Measurements from ENCODE around the gene ANKRD33B. TPM values are rescaled to one million over a fixed set of nuclear protein-coding genes. Genes with fewer than 3 reads are reported as not detected.

Gene ANKRD33B
- total and polyA plus RNA-seq, 2 donors from 2014 or later, result 4.8 to 20.3 TPM

- no peak for TF ChIP-seq CTCF (IDR thresholded peaks at IDR 0.05; ENCODE audit: borderline replicate concordance, extremely low read depth, insufficient read depth)
- FAIRE-seq, result no peak
- intact Hi-C loops (cut with DNase I), result no loop called here
- Histone ChIP-seq H3K4me3 (ENCODE audit: low read length in 3 of 3) (no peak overlapping the region), H3K36me3 (ENCODE audit: control insufficient read depth in 2 of 3, insufficient read depth in 3 of 3, low read length in 3 of 3) (peaks cover 0 to 22% (median 16%) of the 10 kb centered on the region in 3 donors), H3K9me3 (ENCODE audit: control insufficient read depth in 2 of 3, insufficient read depth in 1 of 3, low read length in 3 of 3) (peaks cover 0 to 5% (median 0%) of the 10 kb centered on the region in 3 donors), H3K4me1 (ENCODE audit: control insufficient read depth in 2 of 3, insufficient read depth in 2 of 3, low read depth in 1 of 3, low read length in 3 of 3) (no peaks in the 10 kb centered on the region), H3K27ac (ENCODE audit: low read depth in 2 of 2, low read length in 2 of 2) (no peak overlapping the region), H3K27me3 (ENCODE audit: control insufficient read depth, insufficient read depth, low read length) (no peaks in the 10 kb centered on the region), H3K9ac (ENCODE audit: low read length in 3 of 3) (no peak overlapping the region)
- no peak for DNase-seq
These were observed 121.2 kb downstream of the ANKRD33B start for GRCh38 chr5:10685115-10685521.

GRCh38 chr5:10686890-10687289 lies 123.0 kb downstream of the ANKRD33B start:
- DNase-seq (no peak), FAIRE-seq (no peak)
- intact Hi-C loops (cut with DNase I), result no loop called here
- no peak for TF ChIP-seq CTCF (IDR thresholded peaks at IDR 0.05; ENCODE audit: borderline replicate concordance, extremely low read depth, insufficient read depth)
- Histone ChIP-seq H3K9me3 (ENCODE audit: control insufficient read depth in 2 of 3, insufficient read depth in 1 of 3, low read length in 3 of 3) (peaks cover 0 to 5% (median 0%) of the 10 kb centered on the region in 3 donors), H3K36me3 (ENCODE audit: control insufficient read depth in 2 of 3, insufficient read depth in 3 of 3, low read length in 3 of 3) (peaks cover 0 to 13% (median 8%) of the 10 kb centered on the region in 3 donors), H3K4me3 (ENCODE audit: low read length in 3 of 3) (no peak overlapping the region), H3K27me3 (ENCODE audit: control insufficient read depth, insufficient read depth, low read length) (no peaks in the 10 kb centered on the region), H3K27ac (ENCODE audit: low read depth in 2 of 2, low read length in 2 of 2) (no peak overlapping the region), H3K9ac (ENCODE audit: low read length in 3 of 3) (no peak overlapping the region), H3K4me1 (ENCODE audit: control insufficient read depth in 2 of 3, insufficient read depth in 2 of 3, low read depth in 1 of 3, low read length in 3 of 3) (no peaks in the 10 kb centered on the region)

GRCh38 chr5:10688651-10689171 lies 124.8 kb downstream of the ANKRD33B start:
- TF ChIP-seq CTCF (IDR thresholded peaks at IDR 0.05; ENCODE audit: borderline replicate concordance, extremely low read depth, insufficient read depth), result no peak
- Histone ChIP-seq H3K36me3 (ENCODE audit: control insufficient read depth in 2 of 3, insufficient read depth in 3 of 3, low read length in 3 of 3) (no peaks in the 10 kb centered on the region), H3K4me1 (ENCODE audit: control insufficient read depth in 2 of 3, insufficient read depth in 2 of 3, low read depth in 1 of 3, low read length in 3 of 3) (no peaks in the 10 kb centered on the region), H3K9me3 (ENCODE audit: control insufficient read depth in 2 of 3, insufficient read depth in 1 of 3, low read length in 3 of 3) (peaks cover 0 to 5% (median 0%) of the 10 kb centered on the region in 3 donors), H3K9ac (ENCODE audit: low read length in 3 of 3) (no peak overlapping the region), H3K4me3 (ENCODE audit: low read length in 3 of 3) (no peak overlapping the region), H3K27me3 (ENCODE audit: control insufficient read depth, insufficient read depth, low read length) (no peaks in the 10 kb centered on the region), H3K27ac (ENCODE audit: low read depth in 2 of 2, low read length in 2 of 2) (no peak overlapping the region)
- DNase-seq (no peak), FAIRE-seq (no peak)
- intact Hi-C loops (cut with DNase I), result no loop called here
